ENCODE measurements around the gene UBA1.

DNA sequence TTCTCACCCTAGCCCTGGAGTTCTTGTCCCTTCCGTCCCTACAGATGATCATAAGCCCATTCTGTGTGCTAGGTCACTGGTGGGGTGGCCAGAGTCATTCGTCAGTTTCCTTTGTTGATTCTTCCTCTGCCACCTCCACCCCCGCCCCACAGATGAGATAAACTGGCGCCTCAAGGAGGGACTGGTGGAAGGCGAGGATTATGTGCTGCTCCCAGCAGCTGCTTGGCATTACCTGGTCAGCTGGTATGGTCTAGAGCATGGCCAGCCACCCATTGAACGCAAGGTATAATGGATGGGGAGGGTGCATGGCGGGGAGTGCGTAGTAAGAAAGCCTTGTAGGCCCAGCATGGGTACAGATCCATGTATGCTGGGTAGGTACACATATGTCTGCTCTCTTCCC, 45.6 kb downstream of the UBA1 start:
- TF ChIP-seq, protein P1, sequence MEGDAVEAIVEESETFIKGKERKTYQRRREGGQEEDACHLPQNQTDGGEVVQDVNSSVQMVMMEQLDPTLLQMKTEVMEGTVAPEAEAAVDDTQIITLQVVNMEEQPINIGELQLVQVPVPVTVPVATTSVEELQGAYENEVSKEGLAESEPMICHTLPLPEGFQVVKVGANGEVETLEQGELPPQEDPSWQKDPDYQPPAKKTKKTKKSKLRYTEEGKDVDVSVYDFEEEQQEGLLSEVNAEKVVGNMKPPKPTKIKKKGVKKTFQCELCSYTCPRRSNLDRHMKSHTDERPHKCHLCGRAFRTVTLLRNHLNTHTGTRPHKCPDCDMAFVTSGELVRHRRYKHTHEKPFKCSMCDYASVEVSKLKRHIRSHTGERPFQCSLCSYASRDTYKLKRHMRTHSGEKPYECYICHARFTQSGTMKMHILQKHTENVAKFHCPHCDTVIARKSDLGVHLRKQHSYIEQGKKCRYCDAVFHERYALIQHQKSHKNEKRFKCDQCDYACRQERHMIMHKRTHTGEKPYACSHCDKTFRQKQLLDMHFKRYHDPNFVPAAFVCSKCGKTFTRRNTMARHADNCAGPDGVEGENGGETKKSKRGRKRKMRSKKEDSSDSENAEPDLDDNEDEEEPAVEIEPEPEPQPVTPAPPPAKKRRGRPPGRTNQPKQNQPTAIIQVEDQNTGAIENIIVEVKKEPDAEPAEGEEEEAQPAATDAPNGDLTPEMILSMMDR (IDR thresholded peaks at IDR 0.05): no peak
- no peak for TF ChIP-seq POLR2AphosphoS5 (IDR thresholded peaks at IDR 0.05)
- TF ChIP-seq EP300 (IDR thresholded peaks at IDR 0.05): no peak
- TF ChIP-seq POLR2A (IDR thresholded peaks at IDR 0.05): no peak
